Fibroblast of lung (primary cell): ENCODE measurements around the gene EIF3B. TPM values are rescaled to one million over a fixed set of nuclear protein-coding genes. Genes with fewer than 3 reads are reported as not detected.
"Not testable (repeated sequence)": the region's sequence is repeated elsewhere in the genome, so short reads cannot be mapped to it uniquely, and the experiment has no call there.

ENCODE experiments used
- DNase-seq, 2 donors: peaks; one replicate each; pipeline versions ENCODE4 v3.0.0 to v3.0.0-alpha.2; 2010; ENCODE audit warnings: low read depth in 2 of 2
- H2AFZ ChIP-seq: 2 replicates; pipeline ENCODE4 v1.5.1; 2012; ENCODE audit warnings: low read length, control low read depth, inconsistent platforms
- H3K27ac ChIP-seq: 2 replicates; pipeline ENCODE4 v1.5.1; 2011; ENCODE audit warnings: low read length, control low read depth; ENCODE audit not compliant: insufficient read depth
- H3K27me3 ChIP-seq: 2 replicates; pipeline ENCODE4 v1.5.1; 2011; ENCODE audit warnings: mild to moderate bottlenecking, low read length; ENCODE audit not compliant: control insufficient read depth, insufficient read depth
- H3K36me3 ChIP-seq: 2 replicates; pipeline ENCODE4 v1.5.1; 2011; ENCODE audit warnings: low read length; ENCODE audit not compliant: control insufficient read depth, insufficient read depth
- H3K4me1 ChIP-seq: 2 replicates; pipeline ENCODE4 v1.5.1; 2011; ENCODE audit warnings: low read length; ENCODE audit not compliant: control insufficient read depth, insufficient read depth; ENCODE audit errors: extremely low read depth
- H3K4me2 ChIP-seq: 2 replicates; pipeline ENCODE4 v1.5.1; 2011; ENCODE audit warnings: low read length, control low read depth; ENCODE audit not compliant: insufficient read depth; ENCODE audit errors: extremely low read depth
- H3K4me3 ChIP-seq, 4 experiments: fragments of 200-600 bp in 1 of 4; sonication (generic) in 1 of 4; replicated peaks in 1 of 4; 2 replicates each; pipeline ENCODE4 v1.5.1; 2011 to 2016; ENCODE audit warnings: low read length in 4 of 4, low read depth in 3 of 4, mild to moderate bottlenecking in 3 of 4, control low read depth in 2 of 4, inconsistent platforms in 1 of 4, mixed read lengths in 1 of 4; ENCODE audit not compliant: insufficient read depth in 1 of 4; ENCODE audit errors: control extremely low read depth in 1 of 4
- H3K79me2 ChIP-seq: 2 replicates; pipeline ENCODE4 v1.5.1; 2012; ENCODE audit warnings: mild to moderate bottlenecking, low read length, inconsistent platforms; ENCODE audit not compliant: control insufficient read depth, insufficient read depth
- H3K9ac ChIP-seq: 2 replicates; pipeline ENCODE4 v1.5.1; 2011; ENCODE audit warnings: mild to moderate bottlenecking, low read length, control low read depth; ENCODE audit not compliant: insufficient read depth
- H3K9me3 ChIP-seq: 2 replicates; pipeline ENCODE4 v1.5.1; 2012; ENCODE audit warnings: low read depth, low read length; ENCODE audit not compliant: control insufficient read depth, insufficient read depth
- H4K20me1 ChIP-seq: 2 replicates; pipeline ENCODE4 v1.5.1; 2011; ENCODE audit warnings: low read length; ENCODE audit not compliant: control insufficient read depth, insufficient read depth; ENCODE audit errors: extremely low read depth
- polyA plus RNA-seq, 2 donors: library from polyadenylated mRNA; depleted of rRNA in 1 of 2; stranded (reverse) in 1 of 2; unstranded in 1 of 2; fragments of >200 nt; gene quantifications; 2 replicates each; pipeline ENCODE4 v1.2.1, GENCODE V29; 2011 to 2012; ENCODE audit warnings: missing spikeins in 1 of 2
- total RNA-seq: library from RNA; depleted of rRNA; stranded (reverse); fragments of >200 nt; gene quantifications from 2 replicates; pipeline ENCODE4 v1.2.1, GENCODE V29; 2014
- TF ChIP-seq, protein P1 (sequence below), 2 donors: IDR thresholded peaks in 1 of 2; conservative IDR thresholded peaks in 1 of 2; 1 replicate in 1 of 2; 2 replicates in 1 of 2; pipeline ENCODE4 v1.5.1; 2011 to 2012; ENCODE audit warnings: low read length in 2 of 2, control low read depth in 1 of 2, inconsistent platforms in 1 of 2, low read depth in 1 of 2, mild to moderate bottlenecking in 1 of 2

The EIF3B gene
- total and polyA plus RNA-seq, 2 donors (not counting 1 experiment from before 2014, with no cell fraction given): 92.8 to 133 TPM

DNA sequence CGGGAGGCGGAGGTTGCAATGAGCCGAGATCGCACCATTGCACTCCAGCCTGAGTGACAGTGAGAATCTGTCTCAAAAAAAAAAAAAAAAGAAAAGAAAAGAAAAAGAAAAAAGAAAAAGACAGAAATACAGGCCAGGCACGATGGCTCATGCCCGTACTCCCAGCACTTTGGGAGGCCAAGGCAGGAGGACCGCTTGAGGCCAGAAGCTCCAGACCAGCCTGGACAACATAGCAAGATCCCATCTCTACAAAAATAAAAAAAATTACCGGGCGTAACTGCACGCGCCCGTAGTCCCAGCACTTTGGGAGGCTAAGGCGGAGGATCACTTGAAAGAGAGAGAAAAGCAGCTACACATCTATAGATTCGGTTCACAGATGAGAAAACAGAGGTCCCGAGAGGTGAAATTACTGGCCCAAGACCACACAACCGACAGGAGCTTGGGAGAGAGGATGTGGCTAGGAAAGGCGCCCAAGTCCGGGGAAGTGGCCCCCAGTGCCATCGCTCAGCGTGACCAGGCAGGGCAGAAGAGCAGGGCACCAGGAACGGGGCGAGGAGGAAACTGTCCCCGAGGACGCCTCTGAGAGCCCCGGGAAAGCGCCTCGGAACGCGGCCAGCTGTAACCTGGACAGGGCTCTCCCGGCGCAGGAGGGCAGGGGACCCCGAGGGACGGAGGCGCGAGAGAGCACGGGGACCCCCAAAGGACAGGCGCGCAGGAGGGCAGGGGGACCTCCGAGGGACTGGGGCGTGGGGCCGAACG lies 41.0 kb upstream of the EIF3B start:
- Histone ChIP-seq H4K20me1 (no peaks in the 10 kb centered on the region), H3K9me3 (no peaks in the 10 kb centered on the region), H3K27me3 (no peaks in the 10 kb centered on the region), H3K36me3 (no peaks in the 10 kb centered on the region), H3K4me2 (peak overlapping the region; percentile 97), H3K4me1 (no peaks in the 10 kb centered on the region), H3K9ac (peak overlapping the region; percentile 77), H3K4me3 (peak overlapping the region; percentile 79 to 93 (median 80)), H3K79me2 (peaks cover 20% of the 10 kb centered on the region), H3K27ac (peak overlapping the region; percentile 60), H2AFZ (peak overlapping the region; percentile 71)
- TF ChIP-seq, protein P1, sequence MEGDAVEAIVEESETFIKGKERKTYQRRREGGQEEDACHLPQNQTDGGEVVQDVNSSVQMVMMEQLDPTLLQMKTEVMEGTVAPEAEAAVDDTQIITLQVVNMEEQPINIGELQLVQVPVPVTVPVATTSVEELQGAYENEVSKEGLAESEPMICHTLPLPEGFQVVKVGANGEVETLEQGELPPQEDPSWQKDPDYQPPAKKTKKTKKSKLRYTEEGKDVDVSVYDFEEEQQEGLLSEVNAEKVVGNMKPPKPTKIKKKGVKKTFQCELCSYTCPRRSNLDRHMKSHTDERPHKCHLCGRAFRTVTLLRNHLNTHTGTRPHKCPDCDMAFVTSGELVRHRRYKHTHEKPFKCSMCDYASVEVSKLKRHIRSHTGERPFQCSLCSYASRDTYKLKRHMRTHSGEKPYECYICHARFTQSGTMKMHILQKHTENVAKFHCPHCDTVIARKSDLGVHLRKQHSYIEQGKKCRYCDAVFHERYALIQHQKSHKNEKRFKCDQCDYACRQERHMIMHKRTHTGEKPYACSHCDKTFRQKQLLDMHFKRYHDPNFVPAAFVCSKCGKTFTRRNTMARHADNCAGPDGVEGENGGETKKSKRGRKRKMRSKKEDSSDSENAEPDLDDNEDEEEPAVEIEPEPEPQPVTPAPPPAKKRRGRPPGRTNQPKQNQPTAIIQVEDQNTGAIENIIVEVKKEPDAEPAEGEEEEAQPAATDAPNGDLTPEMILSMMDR (conservative IDR thresholded peaks at IDR 0.05 in 1 of 2, IDR thresholded peaks at IDR 0.05 in 1 of 2; ENCODE audit: low read depth in 1 of 2, low read length in 2 of 2): no peak
- DNase-seq: no peak

DNA sequence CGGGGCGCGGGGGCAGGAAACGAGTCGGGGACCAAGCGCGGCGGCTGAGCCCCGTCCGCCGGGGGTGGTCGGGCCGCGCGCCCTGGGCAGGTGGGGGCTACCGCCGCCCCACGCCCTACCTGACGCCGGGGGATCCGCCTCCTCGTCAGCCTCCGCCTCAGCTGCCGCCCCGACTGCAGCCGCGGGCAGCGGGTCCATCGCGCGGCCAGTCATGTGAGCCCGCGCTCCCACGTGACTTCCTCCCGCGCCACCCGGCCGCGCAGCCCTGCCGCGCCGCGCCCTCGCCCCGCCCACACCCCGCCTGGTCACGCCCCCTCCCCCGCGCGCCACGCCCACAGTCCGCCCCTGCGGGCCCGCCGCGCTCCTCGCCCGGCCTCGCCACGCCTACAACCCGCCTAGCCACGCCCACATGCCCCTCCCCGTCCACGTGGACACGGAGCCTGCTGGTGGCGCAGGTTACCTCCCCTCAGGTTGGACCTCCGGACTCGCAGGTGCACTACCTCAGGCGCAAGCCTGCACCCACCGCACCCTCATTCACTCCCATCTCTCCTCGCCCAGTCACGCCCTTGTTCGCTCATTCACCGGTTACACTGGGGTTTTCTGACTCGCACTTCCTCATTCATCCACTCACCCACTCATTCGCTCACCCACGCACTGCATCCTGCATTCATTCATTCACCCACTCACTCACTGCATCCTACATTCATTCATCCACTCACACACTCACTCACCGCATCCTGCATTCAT lies 40.2 kb upstream of the EIF3B start, which contains the start of gene SNX8:
Gene SNX8 (minus strand): TSS at position 233 of the 747 bp plus-strand sequence. CDS start 20 bp downstream, at position 213.
- Histone ChIP-seq H2AFZ (peak within 1 kb of the TSS; percentile 95), H3K27me3 (no peaks in the 10 kb centered on the region), H3K9ac (peak within 1 kb of the TSS; percentile 77), H3K9me3 (no peaks in the 10 kb centered on the region), H3K4me3 (peak within 1 kb of the TSS; percentile 79 to 93 (median 80)), H3K27ac (peak within 1 kb of the TSS; percentile 60), H3K36me3 (no peaks in the 10 kb centered on the region), H3K4me2 (peak within 1 kb of the TSS; percentile 97), H3K4me1 (no peaks in the 10 kb centered on the region), H4K20me1 (no peaks in the 10 kb centered on the region), H3K79me2 (peaks cover 20% of the 10 kb centered on the region)
- DNase-seq: peak; percentile 77 to 83
- TF ChIP-seq, protein P1 (conservative IDR thresholded peaks at IDR 0.05 in 1 of 2, IDR thresholded peaks at IDR 0.05 in 1 of 2; ENCODE audit: low read depth in 1 of 2, low read length in 2 of 2): no peak

DNA sequence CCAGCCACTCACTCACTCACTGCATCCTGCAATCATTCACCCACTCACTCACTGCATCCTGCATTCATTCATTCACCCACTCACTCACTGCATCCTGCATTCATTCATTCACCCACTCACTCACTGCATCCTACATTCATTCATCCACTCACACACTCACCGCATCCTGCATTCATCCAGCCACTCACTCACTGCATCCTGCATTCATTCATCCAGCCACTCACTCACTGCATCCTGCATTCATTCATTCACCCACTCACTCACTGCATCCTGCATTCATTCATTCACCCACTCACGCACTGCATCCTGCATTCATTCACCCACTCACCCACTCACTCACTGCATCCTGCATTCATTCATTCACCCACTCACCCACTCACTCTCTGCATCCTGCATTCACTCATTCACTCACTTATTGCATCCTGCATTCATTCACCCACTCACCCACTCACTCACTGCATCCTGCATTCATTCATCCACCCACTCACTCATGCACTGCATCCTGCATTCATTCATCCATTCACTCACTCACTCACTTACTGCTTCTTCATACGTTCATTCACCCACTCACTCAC lies 39.6 kb upstream of the EIF3B start:
- not testable (repeated sequence) for H3K27me3 ChIP-seq, H3K27ac ChIP-seq, H3K9ac ChIP-seq, H3K4me1 ChIP-seq, H4K20me1 ChIP-seq, DNase-seq, H3K9me3 ChIP-seq, H3K4me2 ChIP-seq, H3K36me3 ChIP-seq
- Histone ChIP-seq H2AFZ (peak overlapping the region; percentile 95), H3K79me2 (peaks cover 18% of the 10 kb centered on the region), H3K4me3 (peak overlapping the region in 2 of 4 experiments; percentile 48 to 59)
